HG03066 (cell line): ENCODE measurements around the gene SLC18A3.
A peak's percentile ranks its signal among the peaks of the same experiment; 100 is the strongest.

Experiments used
- ATAC-seq: cut with Tn5 transposase; IDR thresholded peaks from one replicate; pipeline ENCODE4 v1.9.1; 2021; ENCODE audit warnings: low read depth; ENCODE audit not compliant: unreplicated experiment

The SLC18A3 gene

DNA sequence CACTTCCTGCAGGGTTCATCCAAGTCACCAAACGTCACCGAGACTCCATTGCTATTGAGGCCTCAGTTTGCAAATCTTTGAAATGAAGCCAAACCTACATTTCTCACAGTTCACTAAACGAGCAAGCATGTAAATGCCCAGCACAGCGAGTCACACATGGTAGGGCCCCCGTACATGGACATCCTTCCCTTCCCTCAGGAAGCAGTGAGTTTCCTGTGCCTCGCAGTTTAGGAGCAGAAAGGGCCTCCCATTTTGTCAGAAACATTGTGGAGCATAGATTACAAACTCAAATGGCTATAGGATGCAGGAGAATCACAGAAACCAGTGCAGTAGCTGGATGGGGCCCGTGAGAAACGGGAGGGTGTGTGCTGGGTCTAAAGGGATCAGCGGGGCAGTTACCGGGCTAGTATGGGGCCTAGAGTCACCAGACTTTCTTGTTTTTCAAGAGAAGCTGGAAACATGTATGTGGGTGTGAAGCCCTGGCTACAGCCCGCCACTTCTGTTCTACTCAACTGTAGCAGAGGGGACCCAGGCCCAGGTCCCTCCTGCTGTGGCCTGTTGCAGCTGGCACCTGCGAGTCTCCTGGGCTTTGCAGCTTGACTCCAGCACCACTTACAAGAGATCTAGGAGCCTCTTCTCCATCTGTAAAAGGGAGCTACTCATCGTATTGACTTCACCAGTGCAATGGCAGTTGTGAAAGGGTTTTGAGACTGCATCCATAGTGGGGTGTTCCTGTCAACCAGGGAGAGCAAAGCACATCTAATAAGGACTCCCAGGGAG is 14.2 kb upstream of the SLC18A3 start:
- no peak for ATAC-seq

DNA sequence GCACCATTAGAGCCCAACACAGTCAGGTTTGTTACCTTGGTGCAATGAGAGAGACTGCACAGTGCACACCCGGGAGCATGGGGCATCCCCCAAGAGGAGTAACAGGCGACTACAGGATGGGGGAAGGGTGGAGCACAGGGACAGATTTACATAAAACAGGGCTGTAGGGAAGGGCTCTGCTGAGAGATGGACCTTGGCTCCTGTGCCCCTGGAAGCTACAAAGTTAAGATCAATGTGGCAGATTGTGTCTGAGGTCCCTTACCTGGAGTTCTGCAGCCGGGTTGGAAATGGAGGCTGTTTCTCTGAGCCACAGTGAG is 13.7 kb upstream of the SLC18A3 start:
- ATAC-seq, result no peak

DNA sequence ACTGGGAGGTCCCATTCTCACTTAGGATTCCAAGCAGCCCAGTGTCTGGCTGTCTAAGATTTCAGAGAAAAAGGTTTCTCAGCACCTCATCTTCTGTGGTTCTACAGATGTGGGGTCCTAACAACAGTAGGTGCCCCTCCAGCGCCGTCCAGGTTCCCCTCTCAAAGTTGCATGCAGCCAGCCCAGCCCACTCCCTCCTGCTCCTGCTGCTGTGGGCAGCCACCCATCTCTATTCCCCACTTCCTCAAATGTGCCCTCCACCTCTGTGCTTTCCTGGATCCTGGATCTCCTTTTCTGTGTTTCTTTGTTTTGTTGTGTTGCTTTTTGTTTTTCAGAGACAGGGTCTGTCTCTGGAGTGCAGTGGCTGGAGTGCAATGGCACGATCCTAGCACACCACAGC is 13.3 kb upstream of the SLC18A3 start:
- no peak for ATAC-seq

DNA sequence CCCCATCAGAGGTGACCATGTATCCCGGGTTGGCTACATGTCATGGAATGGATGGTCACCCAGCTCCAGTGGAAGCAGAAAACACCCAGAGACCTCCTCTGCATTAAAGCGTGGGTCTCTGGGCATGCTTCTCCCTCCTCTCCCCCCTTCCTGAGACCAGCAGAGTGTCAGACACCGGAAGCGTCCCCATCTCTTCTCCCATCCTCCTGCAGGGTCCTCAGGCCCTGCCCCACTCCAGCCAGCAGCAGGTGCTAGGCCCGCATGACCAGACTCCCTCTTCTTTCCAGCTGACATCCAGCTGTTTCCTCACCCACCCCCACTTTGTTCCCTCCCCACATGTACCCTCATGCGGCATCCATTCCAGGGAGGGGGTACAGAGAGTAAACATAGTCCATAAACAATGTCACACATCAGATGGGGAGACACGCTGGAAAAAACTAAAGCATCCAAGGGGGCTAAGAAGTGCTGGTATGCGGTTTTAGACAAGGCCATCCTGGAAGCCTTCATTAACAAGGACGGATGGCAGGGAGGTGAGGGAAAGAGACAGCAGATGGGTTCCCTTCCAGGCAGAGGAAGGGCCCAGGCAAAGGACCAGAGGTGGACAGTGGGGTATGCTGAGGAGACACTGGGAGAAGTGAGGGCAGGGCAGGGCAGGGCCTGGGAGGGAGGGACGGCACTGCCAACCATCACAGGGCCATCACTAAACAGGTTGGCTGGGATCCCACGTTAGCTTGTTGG is 12.5 kb upstream of the SLC18A3 start:
- no peak for ATAC-seq

DNA sequence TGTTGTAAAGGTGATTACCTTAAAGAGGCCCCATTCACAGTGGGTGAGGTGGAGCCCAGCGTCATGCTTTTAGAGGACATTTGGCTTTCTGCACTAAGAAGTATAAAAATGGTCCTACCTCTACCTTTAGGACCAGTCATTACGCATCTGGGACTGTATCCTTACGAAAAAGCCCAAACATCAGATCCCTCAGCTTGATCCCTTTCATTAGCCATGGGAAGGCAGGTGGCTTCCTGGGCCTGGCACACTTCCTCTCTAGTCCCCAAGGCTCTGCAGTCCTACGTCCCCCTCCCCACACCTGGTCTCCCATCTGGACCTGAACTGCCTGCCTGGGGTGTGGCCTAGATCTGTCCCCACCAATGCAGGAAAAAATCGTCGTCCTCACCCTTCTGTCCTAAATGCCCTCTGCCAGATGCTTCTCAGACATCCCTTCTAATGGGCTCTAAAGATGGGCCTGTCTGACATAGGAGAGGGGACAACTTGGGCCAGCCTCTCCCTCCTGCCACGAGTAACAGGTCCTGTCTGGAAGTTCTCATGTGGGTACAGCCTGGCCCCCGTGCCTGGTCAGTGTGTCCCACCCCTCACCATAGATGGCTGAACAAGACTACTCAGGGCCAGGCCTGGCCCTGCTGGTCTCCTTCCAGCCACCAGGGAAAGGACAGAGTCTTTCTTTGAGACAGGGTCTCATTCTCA is 11.8 kb upstream of the SLC18A3 start:
- ATAC-seq, result no peak

DNA sequence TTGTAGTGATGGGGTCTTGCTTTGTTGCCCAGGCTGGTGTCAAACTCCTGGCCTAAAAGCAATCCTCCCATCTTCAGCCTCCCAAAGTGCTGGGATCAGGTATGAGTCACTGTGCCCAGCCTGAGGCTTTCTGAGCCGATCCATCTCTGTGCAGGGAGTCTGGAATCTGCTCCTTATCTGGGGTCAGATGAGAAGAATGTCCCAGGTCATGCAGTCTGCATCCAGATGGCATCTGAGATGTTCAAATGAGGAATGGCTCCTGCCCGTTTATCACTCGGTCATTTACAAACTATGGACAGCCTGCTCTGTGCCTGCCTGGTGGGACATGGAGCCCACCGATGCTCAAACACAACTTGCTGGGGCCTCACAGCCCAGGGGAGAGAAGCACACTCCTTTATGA is 11.1 kb upstream of the SLC18A3 start:
- ATAC-seq, result no peak

DNA sequence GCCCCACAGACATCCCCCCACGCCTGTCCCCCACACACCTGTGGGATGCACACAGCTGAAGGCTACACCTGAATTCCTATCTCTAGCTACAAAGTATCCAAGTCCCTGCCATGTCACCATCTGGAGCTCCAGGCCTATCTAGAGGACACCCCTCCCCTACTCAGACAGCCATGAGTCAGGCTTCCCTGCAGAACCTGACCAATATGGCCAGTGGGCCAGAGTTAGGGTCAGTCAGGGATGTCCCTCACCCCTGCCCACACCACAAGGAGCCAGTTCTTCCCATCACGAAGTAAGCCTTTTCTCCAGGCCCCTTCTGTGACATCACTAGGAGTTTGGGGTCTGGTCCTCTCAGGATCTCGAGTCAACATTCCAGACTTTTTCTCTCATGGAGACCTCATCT is 10.6 kb upstream of the SLC18A3 start:
- ATAC-seq, result no peak

DNA sequence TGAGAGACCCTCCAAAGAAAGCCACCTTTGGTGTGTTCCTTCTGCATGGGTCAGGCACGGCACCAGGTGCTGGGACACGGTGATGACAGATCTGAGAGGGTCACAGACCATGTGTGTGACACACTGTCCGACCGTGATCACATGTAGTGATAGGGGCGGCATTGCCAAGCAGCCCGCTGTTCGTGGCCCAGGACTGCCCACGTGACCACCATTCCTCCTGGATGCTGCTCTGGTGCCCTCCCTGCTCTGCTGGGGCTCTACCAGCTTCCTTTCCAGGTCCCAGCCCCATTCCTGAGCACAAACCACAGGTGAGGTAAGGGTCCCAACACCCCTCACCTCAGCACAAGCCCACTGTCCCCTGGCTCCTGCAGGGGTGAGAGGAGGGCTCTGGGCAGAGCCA is 10.1 kb upstream of the SLC18A3 start:
- ATAC-seq, result no peak

DNA sequence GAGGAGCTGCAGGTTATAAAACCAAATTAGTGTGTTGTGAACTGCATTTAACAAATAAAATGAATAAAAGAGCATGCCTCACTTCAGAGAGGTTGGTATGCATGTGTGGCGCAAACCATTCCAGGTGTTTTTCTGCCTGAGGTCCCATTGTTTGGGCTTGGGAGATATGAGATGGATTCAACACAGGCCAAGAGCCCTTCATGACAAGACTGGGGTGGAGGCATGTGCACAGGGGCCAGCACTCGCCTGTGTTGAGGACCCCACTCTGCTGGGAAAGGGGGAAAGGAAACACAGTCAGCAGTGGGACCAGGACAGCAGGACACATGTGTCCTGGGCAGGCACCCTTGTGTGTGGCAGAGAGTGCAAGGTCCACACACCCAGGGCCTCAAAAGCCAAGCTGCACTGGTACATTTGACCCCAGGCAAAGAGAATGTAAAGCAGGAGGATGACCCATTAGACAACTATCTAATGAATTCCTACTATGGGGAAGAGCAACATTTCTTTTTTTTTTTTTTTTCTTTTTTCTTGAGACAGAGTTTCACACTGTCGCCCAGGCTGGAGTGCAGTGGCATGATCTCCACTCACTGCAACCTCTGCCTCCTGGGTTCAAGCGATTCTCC is 9.2 kb upstream of the SLC18A3 start:
- no peak for ATAC-seq

DNA sequence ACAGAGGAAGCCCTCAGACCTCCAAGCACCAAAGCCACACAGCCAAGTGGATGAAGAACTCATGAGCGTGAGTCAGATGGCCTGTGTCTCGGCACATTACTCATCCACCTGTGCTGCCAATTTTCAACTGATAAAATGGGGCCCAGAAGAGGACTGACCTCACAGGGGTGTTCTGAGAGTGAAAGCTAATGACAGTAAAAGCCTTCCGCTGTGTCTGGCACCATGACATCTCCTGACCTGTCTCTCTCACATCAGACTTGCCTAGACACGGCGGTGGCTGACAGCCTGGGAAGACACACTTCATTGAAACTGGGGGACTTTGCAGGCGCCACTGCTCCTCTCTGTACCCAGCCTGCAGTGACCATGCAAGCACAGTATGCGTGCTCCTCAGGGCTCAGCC is 8.3 kb upstream of the SLC18A3 start:
- no peak for ATAC-seq

DNA sequence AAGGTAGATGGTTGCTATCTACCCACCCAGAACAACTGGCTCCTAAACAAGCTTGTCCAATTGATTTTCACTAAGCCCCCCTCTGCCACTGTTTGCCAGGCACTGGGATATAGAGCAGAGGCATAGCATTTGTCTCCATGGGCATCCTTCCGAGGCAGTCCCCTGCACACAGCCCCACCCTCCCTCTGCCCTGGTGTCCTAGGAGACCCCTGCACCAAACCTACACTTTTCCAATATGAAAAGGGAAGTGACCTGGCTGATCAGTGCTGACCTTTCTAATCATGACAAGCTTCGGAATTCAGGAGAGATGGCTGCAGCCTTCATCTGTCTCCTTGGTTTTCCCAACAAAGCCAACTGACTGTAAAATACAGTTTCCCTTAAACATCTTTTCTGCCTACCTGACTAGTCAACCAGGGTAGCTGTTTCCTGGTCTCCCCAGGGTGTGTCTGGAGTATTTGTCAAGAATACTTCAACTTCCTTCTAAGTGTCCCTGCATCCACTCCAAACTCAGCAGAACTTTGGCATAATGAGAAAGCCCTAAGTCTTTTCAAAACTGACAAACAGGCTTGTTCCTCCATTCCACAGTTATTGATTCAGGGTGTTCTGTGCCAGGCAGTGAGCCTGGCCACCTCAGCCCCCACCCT is 7.6 kb upstream of the SLC18A3 start:
- ATAC-seq, result no peak

DNA sequence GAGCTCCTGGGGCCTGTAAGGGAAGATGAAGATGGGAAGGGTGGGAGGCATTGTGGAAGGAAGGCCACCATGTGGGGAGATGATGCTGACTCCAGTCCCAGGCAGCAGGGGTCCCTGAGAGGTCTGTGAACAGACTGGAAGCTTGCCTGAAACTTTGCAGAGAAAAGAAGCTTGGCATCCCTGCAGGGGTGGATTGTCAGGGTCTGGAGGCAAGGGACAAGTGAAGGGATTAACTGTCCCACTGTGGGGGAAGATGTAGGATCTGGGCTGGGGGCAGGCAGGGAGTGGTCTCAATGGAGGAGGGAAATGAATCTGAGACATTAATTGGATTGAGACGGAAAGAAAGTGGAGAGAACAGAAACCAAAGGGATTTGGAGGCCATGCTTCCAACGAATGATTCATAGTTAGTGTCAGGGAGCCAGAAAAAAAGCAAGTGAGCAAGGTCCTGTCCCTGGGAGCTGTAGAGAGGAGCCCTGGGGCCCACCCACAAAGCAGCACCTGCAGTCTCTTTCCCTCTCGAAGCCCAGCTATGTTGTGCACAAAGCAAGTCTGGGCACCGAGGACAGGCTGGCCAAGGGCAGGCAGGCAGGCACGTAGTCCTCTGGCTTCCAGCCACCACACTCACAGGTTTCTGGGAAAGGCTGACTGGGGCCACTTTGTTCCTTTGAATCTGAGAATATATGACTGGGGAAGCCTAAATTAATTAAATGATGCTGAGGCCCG is 4.7 kb upstream of the SLC18A3 start:
- ATAC-seq, result no peak

DNA sequence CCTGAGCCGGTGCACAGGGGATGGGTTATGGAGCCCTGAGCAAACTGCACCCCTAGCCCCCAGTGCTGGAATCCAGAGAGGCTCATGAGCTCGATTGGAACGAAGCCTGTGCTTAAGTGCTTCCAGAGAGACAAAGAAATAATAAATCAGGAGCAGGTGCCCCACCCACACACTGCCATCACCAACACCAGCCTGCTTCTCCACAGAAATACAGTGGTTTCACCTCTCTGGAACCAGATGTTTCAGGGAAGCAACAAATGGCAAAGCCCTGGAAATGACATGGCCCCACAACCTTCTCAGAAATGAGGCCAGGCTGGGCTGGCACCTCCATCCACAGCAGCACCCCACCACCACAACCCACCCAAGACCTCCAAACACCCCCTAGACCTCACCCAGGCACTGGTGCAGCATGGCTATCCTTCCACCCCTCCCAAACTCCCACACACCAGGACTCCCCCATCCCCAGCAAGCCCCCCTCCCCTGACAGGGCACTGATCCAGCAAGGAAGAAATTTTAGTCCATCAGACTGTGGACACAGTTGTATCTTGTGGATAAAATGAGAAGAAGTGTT is 4.1 kb upstream of the SLC18A3 start:
- no peak for ATAC-seq

DNA sequence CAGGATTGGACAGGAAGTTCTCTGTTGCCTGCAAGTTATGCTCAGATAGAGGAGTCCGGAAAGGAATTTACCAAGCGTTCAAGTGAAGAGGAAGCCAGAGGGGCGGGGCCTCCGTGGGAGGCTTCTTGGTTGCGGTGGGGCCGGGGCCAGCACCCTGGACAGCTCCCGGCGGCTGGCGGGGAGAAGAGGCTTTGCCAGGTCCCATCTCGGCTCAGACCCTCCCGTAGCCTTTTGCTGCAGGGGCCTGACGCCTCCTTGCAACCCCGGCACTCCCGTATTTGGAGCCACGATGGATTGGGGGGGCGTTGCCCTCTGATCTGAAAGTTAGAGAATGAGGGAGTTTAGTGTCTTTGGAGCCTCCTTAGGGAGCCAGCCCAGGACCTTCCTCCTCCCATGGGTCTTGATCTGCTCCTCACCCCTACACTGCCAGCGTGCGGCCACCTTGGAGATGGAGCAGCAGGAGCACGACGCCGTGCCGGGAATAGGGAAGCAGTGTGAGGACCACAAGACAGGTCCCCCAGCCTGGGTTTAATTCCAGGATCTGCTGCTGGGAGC is 3.1 kb upstream of the SLC18A3 start:
- peak; percentile 81 for ATAC-seq

DNA sequence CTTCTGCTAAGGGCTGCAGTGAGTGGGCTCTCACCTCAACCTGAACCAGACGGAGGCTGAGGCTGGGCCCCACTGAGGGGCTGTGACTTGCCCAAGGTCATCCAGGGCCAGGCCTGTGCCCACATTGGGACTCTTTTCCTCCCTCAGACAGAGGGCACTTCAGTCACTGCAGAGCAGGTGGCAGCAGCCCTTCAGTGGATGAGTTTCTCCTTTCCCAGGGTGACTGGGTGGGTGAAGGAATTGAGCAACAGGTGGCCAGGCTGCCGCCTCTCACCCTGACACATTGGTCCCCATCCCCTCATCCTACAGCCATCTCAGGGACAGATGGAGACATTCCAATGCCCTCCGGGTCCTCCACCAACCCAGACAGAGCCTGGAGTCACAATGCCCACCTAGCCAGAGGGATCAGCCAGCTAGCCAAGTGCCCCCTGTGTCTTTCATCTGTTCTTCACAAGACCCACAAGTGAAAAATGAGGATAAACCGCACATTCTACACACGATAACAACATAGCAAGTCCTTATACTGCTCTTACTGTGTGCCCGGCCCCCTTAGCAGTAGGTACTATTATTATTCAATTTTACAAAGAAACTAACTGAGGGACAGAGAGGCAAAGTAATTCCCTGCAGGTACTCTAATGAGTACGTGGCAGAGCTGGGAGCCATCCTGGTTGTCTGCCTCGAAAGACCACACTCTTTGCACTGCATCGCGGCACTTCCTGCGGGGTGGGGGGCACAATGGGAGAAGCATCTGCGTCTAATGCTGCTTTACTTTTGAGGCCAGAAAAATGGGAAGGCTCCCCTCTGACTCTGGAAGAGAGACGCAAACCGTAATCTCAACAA is 1.7 kb upstream of the SLC18A3 start:
- ATAC-seq, result no peak

DNA sequence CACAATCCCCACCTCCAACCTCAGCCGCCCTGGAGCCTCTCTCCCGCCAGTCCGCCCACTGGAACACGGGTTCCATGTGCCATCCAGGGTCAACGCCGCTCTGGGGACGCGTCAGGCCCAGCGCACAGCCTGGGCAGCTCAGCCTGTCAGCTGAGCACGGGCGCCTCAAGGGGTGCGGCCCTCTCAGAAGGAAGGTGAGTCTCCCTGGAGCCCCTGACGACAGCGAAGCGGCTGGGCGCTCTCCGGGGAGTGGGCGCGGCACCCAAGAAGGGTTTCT is 1.2 kb upstream of the SLC18A3 start:
- ATAC-seq, result no peak

DNA sequence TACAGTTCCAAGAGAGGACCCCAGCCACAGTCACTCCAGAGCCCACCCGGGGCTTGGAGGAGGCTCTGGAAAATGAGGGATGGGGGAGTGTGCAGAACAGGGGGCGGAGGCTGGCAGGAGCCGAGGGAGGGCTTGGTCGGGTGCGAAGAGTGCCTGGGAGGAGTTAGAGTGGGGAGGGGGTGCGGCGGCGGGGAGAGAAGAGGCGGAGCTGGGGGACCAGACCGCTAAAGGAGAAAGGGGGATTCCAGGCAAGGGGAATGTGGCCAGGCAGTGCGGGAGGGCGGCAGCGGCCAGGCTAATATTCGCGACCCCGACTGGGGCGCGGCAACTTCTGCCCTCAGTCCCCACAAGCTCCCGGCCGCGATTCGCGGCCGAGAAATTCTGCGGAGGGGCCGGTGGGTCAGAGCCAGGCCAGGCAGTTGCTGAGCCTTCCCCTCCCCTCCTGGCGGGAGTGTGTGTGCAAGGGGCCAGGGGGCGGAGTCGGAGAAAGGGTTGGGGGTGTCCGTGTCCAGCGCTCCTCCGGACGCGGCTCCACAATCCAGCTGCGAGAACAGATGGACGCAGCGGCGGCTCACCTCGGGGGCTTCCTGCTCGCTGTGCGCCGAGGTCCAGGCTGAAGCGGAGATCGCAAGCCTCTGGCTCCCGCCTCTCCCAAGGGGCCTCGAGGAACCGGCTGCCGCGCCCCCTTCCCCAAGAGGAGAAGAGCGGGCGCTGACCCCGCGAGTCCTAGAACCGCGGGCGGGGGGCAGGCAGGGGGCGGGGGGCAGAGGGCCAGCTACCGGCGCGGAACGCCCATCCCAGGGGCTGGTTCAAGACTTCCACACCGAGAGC is 612 bp upstream of the SLC18A3 start:
- no peak for ATAC-seq
